ENCODE data around the gene ATP2C2.

ATP2C2 gene, protein sequence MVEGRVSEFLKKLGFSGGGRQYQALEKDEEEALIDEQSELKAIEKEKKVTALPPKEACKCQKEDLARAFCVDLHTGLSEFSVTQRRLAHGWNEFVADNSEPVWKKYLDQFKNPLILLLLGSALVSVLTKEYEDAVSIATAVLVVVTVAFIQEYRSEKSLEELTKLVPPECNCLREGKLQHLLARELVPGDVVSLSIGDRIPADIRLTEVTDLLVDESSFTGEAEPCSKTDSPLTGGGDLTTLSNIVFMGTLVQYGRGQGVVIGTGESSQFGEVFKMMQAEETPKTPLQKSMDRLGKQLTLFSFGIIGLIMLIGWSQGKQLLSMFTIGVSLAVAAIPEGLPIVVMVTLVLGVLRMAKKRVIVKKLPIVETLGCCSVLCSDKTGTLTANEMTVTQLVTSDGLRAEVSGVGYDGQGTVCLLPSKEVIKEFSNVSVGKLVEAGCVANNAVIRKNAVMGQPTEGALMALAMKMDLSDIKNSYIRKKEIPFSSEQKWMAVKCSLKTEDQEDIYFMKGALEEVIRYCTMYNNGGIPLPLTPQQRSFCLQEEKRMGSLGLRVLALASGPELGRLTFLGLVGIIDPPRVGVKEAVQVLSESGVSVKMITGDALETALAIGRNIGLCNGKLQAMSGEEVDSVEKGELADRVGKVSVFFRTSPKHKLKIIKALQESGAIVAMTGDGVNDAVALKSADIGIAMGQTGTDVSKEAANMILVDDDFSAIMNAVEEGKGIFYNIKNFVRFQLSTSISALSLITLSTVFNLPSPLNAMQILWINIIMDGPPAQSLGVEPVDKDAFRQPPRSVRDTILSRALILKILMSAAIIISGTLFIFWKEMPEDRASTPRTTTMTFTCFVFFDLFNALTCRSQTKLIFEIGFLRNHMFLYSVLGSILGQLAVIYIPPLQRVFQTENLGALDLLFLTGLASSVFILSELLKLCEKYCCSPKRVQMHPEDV

DNA sequence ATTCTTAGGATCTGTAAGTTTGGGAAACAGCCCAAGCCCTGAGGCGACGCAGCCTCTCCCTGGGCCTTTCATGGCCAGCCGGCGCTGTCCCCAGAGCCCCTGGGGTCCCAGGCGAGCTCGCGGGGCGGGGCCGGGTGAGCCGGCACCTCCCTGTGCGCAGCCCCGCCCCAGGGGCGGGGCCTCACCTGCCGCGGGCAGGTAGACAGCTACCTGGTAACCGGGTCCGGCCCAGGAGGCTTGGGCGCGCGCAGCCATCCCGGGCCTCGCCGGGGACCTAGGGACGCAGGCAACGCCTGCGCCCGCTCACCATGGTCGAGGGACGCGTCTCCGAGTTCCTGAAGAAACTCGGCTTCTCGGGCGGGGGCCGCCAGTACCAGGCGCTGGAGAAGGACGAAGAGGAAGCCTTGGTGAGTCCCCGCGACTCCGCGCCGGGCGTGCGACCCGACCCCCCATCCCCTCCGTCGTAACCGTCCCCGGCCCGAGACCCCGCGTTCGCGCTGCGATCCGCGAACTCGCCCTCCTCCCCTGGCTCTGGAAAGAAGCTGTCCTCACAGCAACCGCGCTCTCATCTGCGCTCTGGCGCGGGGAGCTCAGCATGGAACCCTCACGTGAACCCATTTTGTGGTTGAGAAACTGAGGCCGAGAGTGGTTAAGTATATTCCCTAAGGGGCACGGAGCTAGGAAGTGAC is at the start of gene ATP2C2:
ATP2C2 (plus strand) TSS at position 231 of the 689 bp plus-strand sequence; CDS start at position 309, 78 bp downstream.
- Histone ChIP-seq H3K4me3 (ENCODE audit: low read depth, low read length) (peak within 1 kb of the TSS; percentile 58), H3K4me1 (ENCODE audit: control insufficient read depth, insufficient read depth, low read length) (peaks cover 20% of the 10 kb centered on the region), H3K9me3 (ENCODE audit: control insufficient read depth, insufficient read depth, low read depth, low read length) (no peaks in the 10 kb centered on the region), H3K27ac (ENCODE audit: low read depth, low read length) (no peak within 1 kb of the TSS), H3K9ac (ENCODE audit: low read length) (peak within 1 kb of the TSS; percentile 9), H3K27me3 (ENCODE audit: control insufficient read depth, insufficient read depth, low read length) (peaks cover 50% of the 10 kb centered on the region), H3K36me3 (ENCODE audit: control insufficient read depth, insufficient read depth, low read length) (no peaks in the 10 kb centered on the region)

DNA sequence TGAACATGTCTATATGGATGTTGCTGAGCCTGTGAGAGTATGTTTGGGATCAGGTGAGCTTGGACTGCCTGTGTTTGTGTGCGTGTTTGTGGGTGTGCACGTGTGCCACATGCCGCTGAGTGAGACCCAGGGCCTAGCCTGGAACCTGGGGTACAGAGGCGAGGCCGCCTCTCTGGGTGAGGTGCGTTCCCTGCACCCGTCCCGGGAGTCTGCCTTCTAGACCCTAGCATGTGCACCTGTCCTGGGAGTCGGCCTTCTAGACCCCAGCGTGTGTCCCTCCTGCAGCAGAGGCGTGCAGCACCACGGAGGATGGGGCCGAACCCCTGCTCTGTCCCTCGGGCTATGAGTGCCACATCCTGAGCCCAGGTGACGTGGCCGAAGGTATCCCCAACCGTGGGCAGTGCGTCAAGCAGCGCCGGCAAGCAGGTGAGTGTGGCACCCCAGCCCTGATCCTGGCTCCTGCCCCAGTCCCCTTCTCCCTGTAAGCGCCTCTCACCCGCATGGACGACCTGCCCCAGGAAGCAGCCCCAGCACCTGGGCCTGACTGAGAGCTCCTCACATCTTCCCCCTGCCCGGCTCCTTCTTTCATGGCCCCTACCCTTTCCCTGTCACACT is 49.1 kb upstream of the ATP2C2 start:
- H3K27me3 ChIP-seq (ENCODE audit: control insufficient read depth, insufficient read depth, low read length), result peaks cover 6% of the 10 kb centered on the region; the same call in 1 of the 2 replicates
- H3K4me1 ChIP-seq (ENCODE audit: control insufficient read depth, insufficient read depth, low read length), result no peaks in the 10 kb centered on the region
- no peak overlapping the region for H3K27ac ChIP-seq (ENCODE audit: low read depth, low read length)
- no peak overlapping the region for H3K4me3 ChIP-seq (ENCODE audit: low read depth, low read length)
- H3K9me3 ChIP-seq (ENCODE audit: control insufficient read depth, insufficient read depth, low read depth, low read length), result peaks cover 6% of the 10 kb centered on the region
- no peaks in the 10 kb centered on the region for H3K36me3 ChIP-seq (ENCODE audit: control insufficient read depth, insufficient read depth, low read length)
- no peak overlapping the region for H3K9ac ChIP-seq (ENCODE audit: low read length)

DNA sequence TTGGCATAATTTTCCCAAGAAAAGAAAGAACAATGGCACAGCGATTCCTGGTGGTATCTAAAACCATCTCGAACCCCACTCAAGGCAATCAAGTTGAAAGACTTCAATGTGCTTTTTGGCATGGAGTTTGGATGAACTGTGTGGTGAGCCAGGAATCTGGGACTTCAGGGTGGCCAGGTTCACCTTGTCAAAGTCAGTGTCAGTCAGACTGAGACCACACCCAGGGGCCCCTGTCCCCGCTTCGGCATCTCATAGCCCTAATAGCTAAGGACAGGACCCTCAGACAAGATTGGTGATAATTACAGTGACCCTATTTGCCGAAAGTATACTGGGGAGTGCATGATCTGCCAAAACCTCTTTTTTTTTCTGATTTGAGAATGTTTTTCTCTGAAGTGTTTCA is 47.8 kb upstream of the ATP2C2 start:
- H3K4me1 ChIP-seq (ENCODE audit: control insufficient read depth, insufficient read depth, low read length), result no peaks in the 10 kb centered on the region
- no peak overlapping the region for H3K4me3 ChIP-seq (ENCODE audit: low read depth, low read length)
- no peaks in the 10 kb centered on the region for H3K36me3 ChIP-seq (ENCODE audit: control insufficient read depth, insufficient read depth, low read length)
- H3K9ac ChIP-seq (ENCODE audit: low read length), result no peak overlapping the region
- peaks cover 6% of the 10 kb centered on the region for H3K9me3 ChIP-seq (ENCODE audit: control insufficient read depth, insufficient read depth, low read depth, low read length)
- no peaks in the 10 kb centered on the region for H3K27me3 ChIP-seq (ENCODE audit: control insufficient read depth, insufficient read depth, low read length)
- H3K27ac ChIP-seq (ENCODE audit: low read depth, low read length), result no peak overlapping the region

DNA sequence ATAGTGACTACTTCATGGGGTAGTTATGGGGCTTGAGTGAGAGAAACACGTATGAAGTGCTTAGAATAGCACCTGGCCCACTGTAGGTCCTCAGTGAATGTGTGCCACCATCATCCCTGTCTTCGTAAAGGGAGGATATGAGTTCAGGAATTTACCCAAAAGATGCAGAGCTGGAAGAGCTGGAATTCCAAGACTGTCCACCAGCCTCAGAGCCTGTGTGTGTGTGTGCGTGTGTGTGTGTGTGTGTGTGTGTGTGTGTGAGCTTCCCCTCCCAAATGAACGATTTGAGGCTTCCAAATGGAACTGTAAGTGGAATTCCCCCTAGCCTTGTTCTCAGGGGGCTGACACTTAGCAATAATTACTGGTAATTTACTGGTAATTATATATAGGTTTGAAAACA is 46.4 kb upstream of the ATP2C2 start:
- no peaks in the 10 kb centered on the region for H3K27me3 ChIP-seq (ENCODE audit: control insufficient read depth, insufficient read depth, low read length)
- H3K9me3 ChIP-seq (ENCODE audit: control insufficient read depth, insufficient read depth, low read depth, low read length), result peaks cover 6% of the 10 kb centered on the region

DNA sequence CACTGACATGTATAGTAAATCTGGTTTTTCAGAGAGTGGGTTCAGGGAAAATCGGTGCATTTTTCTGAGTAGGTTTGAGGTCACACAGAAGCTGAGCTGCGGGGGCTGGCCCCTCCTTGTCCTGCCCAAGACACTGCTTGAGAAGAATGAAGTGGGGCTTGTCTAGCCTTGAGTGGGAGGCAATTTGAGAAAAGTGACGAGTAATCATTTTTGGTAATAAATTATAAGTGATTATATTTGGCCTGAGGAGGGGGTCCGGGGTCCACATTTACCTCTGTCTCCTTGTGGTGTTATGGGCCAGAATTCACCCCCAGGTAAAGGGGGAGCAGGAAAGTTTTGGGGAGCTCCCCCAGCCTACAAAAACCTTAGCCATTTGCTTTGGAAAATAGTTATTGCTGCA is 45.6 kb upstream of the ATP2C2 start:
- Histone ChIP-seq H3K27me3 (ENCODE audit: control insufficient read depth, insufficient read depth, low read length) (no peaks in the 10 kb centered on the region), H3K27ac (ENCODE audit: low read depth, low read length) (no peak overlapping the region), H3K9me3 (ENCODE audit: control insufficient read depth, insufficient read depth, low read depth, low read length) (peaks cover 4% of the 10 kb centered on the region), H3K4me1 (ENCODE audit: control insufficient read depth, insufficient read depth, low read length) (no peaks in the 10 kb centered on the region), H3K4me3 (ENCODE audit: low read depth, low read length) (no peak overlapping the region), H3K36me3 (ENCODE audit: control insufficient read depth, insufficient read depth, low read length) (no peaks in the 10 kb centered on the region), H3K9ac (ENCODE audit: low read length) (no peak overlapping the region)

More for the DNA sequence above, 46.4 kb upstream of the ATP2C2 start:
- no peaks in the 10 kb centered on the region for H3K4me1 ChIP-seq (ENCODE audit: control insufficient read depth, insufficient read depth, low read length)
- no peak overlapping the region for H3K27ac ChIP-seq (ENCODE audit: low read depth, low read length)
- no peak overlapping the region for H3K9ac ChIP-seq (ENCODE audit: low read length)
- H3K36me3 ChIP-seq (ENCODE audit: control insufficient read depth, insufficient read depth, low read length), result no peaks in the 10 kb centered on the region
- H3K4me3 ChIP-seq (ENCODE audit: low read depth, low read length), result no peak overlapping the region

DNA sequence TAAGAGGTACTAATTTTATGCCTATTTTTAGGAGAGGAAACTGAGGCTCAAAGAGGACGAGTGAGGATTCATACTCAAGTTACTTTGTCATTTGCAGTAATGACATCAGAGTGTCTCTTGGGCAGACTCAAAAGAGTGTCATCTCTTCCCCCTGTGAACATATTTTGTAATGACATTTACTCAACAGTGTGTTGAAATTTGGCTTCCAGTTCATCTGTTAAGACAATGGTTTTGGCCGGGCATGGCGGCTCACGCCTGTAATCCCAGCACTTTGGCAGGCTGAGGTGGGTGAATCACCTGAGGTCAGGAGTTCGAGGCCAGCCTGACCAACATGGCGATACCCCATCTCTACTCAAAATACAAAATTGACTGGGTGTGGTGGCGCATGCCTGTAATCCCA is 44.7 kb upstream of the ATP2C2 start:
- Histone ChIP-seq H3K27me3 (ENCODE audit: control insufficient read depth, insufficient read depth, low read length) (no peaks in the 10 kb centered on the region), H3K27ac (ENCODE audit: low read depth, low read length) (no peak overlapping the region), H3K4me1 (ENCODE audit: control insufficient read depth, insufficient read depth, low read length) (no peaks in the 10 kb centered on the region), H3K9ac (ENCODE audit: low read length) (no peak overlapping the region), H3K36me3 (ENCODE audit: control insufficient read depth, insufficient read depth, low read length) (no peaks in the 10 kb centered on the region), H3K4me3 (ENCODE audit: low read depth, low read length) (no peak overlapping the region), H3K9me3 (ENCODE audit: control insufficient read depth, insufficient read depth, low read depth, low read length) (no peaks in the 10 kb centered on the region)

DNA sequence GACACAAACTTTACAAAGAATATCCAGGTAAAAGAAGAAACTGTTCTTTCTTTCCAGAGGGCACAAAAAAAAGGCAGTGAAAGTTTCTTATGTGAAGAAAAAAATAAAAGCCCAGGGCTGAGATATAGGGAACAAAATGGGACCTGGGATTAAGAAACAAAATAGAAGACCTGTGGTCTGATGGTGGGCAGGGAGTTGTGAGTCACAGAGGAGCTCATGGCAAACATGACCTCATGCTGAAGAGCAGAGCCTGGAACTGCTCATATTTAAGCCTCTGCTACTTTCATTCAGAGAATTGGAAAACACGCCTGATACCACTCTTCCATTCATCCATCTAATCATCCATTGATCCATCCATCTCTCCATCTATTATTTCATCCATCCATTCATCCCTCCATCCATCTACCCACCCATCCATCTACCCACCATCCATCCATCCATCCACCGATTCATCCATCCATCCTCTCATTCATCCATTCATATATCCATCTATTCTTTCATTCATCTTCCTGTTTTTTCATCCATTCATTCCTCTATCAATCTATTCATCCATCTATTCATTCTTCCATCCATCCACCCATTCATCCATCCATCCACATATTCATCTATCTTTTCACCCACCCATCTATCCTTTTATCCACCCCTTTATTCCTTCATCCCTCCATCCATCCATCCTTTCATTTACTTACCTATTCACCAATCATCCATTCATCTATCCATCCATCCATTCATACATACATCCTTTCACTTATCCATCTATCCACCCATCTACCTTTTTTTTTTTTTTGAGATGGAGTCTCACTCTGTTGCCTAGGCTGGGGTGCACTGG is 43.7 kb upstream of the ATP2C2 start:
- Histone ChIP-seq H3K27me3 (ENCODE audit: control insufficient read depth, insufficient read depth, low read length) (no peaks in the 10 kb centered on the region), H3K4me1 (ENCODE audit: control insufficient read depth, insufficient read depth, low read length) (no peaks in the 10 kb centered on the region), H3K4me3 (ENCODE audit: low read depth, low read length) (no peak overlapping the region), H3K9me3 (ENCODE audit: control insufficient read depth, insufficient read depth, low read depth, low read length) (no peaks in the 10 kb centered on the region), H3K27ac (ENCODE audit: low read depth, low read length) (no peak overlapping the region), H3K9ac (ENCODE audit: low read length) (no peak overlapping the region), H3K36me3 (ENCODE audit: control insufficient read depth, insufficient read depth, low read length) (no peaks in the 10 kb centered on the region)

DNA sequence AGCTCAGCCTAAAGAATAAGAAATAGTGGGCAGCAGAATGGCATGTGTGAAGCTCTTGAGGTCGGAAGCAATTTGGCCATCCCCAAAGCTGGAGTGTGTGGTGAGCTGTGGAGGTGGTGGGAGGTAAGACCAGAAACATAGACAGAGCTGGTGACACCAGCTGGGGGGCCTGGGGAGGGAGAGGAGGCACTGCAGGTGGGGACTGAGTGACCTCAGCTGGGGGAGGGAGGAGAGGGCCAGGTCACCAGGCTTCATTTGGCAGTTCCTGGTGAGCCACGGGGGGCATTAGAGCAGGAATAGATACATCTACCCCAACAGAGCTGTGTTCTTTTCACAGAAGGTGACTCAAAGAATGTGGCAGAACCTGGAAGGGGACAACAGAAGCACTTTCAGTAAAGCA is 41.8 kb upstream of the ATP2C2 start:
- H3K9me3 ChIP-seq (ENCODE audit: control insufficient read depth, insufficient read depth, low read depth, low read length), result no peaks in the 10 kb centered on the region
- no peaks in the 10 kb centered on the region for H3K27me3 ChIP-seq (ENCODE audit: control insufficient read depth, insufficient read depth, low read length)
- H3K27ac ChIP-seq (ENCODE audit: low read depth, low read length), result no peak overlapping the region
- H3K9ac ChIP-seq (ENCODE audit: low read length), result no peak overlapping the region
- no peak overlapping the region for H3K4me3 ChIP-seq (ENCODE audit: low read depth, low read length)
- H3K4me1 ChIP-seq (ENCODE audit: control insufficient read depth, insufficient read depth, low read length), result 0 out of 2 replicates have a peak, but pooled peaks cover 5% of the 10 kb centered on the region
- H3K36me3 ChIP-seq (ENCODE audit: control insufficient read depth, insufficient read depth, low read length), result no peaks in the 10 kb centered on the region

DNA sequence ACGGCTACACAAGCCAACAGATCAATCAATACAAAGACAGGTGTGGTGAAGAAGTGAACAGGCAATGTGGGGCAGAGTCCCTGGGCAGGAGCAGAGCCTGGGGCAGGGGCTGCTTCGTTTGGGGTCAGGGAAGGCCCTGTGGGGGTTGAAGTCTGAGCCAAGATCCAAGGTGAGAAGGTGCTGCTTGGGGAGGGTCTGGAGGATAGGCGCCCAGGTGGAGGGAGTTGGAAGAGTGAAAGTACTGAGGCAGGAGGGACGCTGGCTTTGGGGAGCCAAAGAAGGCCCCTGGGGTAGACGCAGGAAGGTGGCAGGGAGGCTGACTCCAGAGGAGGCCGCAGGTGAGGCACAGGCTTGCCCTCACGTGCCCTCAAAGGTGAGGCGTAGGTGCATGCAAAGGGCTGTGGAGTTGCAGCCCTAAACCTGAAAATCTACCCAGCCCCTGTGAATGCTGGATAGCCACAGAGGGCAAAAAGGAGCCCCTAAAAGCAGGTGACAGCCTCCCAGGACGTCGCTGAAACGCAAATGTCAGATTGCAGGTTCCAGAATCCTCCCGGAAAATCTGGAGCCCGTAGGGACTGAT is 40.3 kb upstream of the ATP2C2 start:
- Histone ChIP-seq H3K4me3 (ENCODE audit: low read depth, low read length) (no peak overlapping the region), H3K9ac (ENCODE audit: low read length) (no peak overlapping the region), H3K27ac (ENCODE audit: low read depth, low read length) (no peak overlapping the region), H3K4me1 (ENCODE audit: control insufficient read depth, insufficient read depth, low read length) (peaks cover 8% of the 10 kb centered on the region; the same call in 1 of the 2 replicates), H3K36me3 (ENCODE audit: control insufficient read depth, insufficient read depth, low read length) (no peaks in the 10 kb centered on the region), H3K27me3 (ENCODE audit: control insufficient read depth, insufficient read depth, low read length) (no peaks in the 10 kb centered on the region; the same call in 1 of the 2 replicates), H3K9me3 (ENCODE audit: control insufficient read depth, insufficient read depth, low read depth, low read length) (no peaks in the 10 kb centered on the region)
